Measurements from ENCODE around the gene MYEOV. TPM values are rescaled to one million over a fixed set of nuclear protein-coding genes. Genes with fewer than 3 reads are reported as not detected.

MYEOV gene
- total and polyA plus RNA-seq, 11 donors, result 0.08 to 0.88 (median 0.23) TPM; not detected in 7

DNA sequence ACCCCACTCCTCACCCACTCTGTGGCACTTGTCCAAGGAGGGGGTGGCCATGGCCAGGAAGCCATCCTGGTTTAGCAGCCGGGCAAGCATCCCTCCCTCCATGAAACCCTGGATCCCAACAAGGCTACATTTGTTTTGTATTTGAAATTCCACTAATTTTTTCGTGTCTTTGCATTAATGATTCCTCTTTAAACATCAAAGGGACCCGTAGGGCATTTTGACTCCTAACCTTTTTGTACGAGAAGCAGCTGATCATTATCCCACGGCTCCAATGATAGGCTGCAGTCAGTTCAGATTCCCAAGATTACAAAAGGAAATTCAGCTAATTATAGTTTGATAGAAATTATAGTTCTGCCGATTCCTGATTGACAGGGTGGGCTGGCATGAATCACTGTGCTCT lies 10.7 kb downstream of the MYEOV start:
- TF ChIP-seq, protein P1, sequence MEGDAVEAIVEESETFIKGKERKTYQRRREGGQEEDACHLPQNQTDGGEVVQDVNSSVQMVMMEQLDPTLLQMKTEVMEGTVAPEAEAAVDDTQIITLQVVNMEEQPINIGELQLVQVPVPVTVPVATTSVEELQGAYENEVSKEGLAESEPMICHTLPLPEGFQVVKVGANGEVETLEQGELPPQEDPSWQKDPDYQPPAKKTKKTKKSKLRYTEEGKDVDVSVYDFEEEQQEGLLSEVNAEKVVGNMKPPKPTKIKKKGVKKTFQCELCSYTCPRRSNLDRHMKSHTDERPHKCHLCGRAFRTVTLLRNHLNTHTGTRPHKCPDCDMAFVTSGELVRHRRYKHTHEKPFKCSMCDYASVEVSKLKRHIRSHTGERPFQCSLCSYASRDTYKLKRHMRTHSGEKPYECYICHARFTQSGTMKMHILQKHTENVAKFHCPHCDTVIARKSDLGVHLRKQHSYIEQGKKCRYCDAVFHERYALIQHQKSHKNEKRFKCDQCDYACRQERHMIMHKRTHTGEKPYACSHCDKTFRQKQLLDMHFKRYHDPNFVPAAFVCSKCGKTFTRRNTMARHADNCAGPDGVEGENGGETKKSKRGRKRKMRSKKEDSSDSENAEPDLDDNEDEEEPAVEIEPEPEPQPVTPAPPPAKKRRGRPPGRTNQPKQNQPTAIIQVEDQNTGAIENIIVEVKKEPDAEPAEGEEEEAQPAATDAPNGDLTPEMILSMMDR (IDR thresholded peaks at IDR 0.05), result no peak
- no peak for TF ChIP-seq POLR2A (IDR thresholded peaks at IDR 0.05)
- WGBS, 4 donors, result 76 to 82% (median 81%) methylated on average over 6 of the region's 6 CpGs
- no peak overlapping the region for H3K4me3 ChIP-seq
- intact Hi-C loops (cut with DNase I), result no loop called here
- no peaks in the 10 kb centered on the region for H3K27me3 ChIP-seq
- H3K36me3 ChIP-seq, result no peaks in the 10 kb centered on the region
- H3K4me1 ChIP-seq, result peaks cover 0 to 27% (median 16%) of the 10 kb centered on the region in 12 donors
- ATAC-seq (no peak), DNase-seq (no peak)
- H3K27ac ChIP-seq, result no peak overlapping the region
- no peaks in the 10 kb centered on the region for H3K9me3 ChIP-seq

DNA sequence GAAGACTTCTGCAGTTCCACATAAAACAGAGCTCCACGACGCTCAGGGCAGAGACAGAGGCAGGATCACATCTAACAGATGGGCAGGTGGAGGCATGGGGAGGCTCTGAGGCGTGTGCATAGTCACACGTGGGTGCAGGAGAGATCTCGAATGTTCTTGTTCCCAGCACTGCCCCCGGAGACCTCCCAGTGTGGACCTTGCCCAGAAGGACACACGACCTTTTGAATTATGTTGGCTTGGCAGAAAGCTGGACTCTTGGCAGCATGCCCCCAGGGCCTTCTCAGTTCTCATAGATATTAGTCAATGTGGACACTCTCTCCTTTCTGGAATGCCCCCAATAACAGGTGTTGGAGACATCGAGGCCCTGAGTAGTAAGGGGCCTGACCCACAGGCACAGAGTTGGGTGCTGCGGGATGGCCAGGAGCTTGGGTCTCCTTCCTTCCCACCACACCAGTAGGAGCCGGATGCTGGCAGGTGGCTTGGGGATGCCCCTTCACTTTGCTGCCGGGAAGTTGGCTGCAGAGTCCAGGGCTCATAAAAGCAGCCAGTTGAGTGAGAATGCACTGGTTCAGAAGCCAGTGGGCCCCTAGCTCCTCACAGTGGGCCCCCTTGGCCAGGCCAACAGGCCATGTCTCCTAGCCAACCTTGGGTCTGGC lies 12.1 kb downstream of the MYEOV start:
- DNase-seq (no peak), ATAC-seq (no peak)
- TF ChIP-seq, protein P1 (IDR thresholded peaks at IDR 0.05), result no peak
- no peak for TF ChIP-seq POLR2A (IDR thresholded peaks at IDR 0.05)
- H3K9me3 ChIP-seq, result no peaks in the 10 kb centered on the region
- 56 to 78% (median 66%) methylated on average over 8 to 11 of the region's 11 CpGs for WGBS, 4 donors
- intact Hi-C loops (cut with DNase I), result no loop called here
- no peak overlapping the region for H3K27ac ChIP-seq
- no peaks in the 10 kb centered on the region for H3K36me3 ChIP-seq
- no peak overlapping the region for H3K4me3 ChIP-seq
- H3K27me3 ChIP-seq, result no peaks in the 10 kb centered on the region
- peaks cover 0 to 32% (median 12%) of the 10 kb centered on the region in 12 donors for H3K4me1 ChIP-seq

DNA sequence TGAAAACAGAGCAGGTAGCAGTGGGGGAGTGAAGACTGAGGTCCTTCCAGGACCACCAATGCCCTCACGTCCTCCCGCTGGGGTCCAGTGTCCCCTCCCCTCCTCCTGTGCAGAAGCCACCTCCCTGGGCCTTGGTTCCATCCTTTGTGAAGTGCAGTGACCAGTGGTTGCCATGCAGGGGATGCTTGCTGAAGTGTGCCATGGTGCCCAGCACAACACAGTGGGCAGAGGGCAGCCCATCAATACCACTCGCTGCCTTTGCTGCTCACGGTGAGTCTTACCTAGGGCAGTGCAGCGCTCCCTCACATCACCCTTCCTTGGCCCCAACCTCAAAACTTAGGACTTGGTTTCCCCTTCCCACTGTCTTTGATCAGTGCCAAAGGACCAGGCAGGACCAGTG lies 12.9 kb downstream of the MYEOV start:
- no peak for DNase-seq
- Histone ChIP-seq H3K9me3 (no peaks in the 10 kb centered on the region), H3K4me1 (peaks cover 0 to 33% (median 11%) of the 10 kb centered on the region in 12 donors), H3K4me3 (no peak overlapping the region), H3K27me3 (no peaks in the 10 kb centered on the region), H3K36me3 (no peaks in the 10 kb centered on the region), H3K27ac (no peak overlapping the region)
- intact Hi-C loops (cut with DNase I), result no loop called here
- no peak for ATAC-seq
- WGBS, 4 donors, result 95 to 98% (median 97%) methylated on average over 5 of the region's 5 CpGs
- TF ChIP-seq, protein P1 (IDR thresholded peaks at IDR 0.05), result no peak
- no peak for TF ChIP-seq POLR2A (IDR thresholded peaks at IDR 0.05)

DNA sequence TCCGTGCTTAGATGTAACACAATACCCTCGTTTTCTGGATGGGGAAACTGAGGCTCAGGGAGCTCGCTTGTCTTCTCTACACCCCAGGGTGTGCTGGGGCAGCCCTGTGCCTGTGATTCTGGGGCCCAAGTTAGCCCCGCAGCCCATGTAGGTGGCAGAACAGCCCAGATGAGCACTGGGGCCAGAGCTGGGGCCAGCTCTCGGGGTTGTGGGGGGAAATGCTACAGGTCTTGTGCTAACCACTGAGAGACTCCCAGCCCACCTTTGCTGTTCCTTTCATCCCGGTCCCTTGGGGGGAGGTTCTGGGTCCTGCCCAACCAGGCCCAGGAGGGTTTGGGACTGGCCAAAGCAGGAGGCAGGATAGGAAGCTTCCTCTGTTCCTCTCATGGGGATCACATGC lies 13.5 kb downstream of the MYEOV start:
- Histone ChIP-seq H3K36me3 (no peaks in the 10 kb centered on the region), H3K27ac (no peak overlapping the region), H3K9me3 (no peaks in the 10 kb centered on the region), H3K4me1 (peaks cover 0 to 33% (median 11%) of the 10 kb centered on the region in 12 donors), H3K4me3 (no peak overlapping the region), H3K27me3 (no peaks in the 10 kb centered on the region)
- TF ChIP-seq, protein P1 (IDR thresholded peaks at IDR 0.05), result no peak
- no peak for TF ChIP-seq POLR2A (IDR thresholded peaks at IDR 0.05)
- WGBS, 4 donors, result 86 to 94% (median 93%) methylated on average over 4 to 6 of the region's 6 CpGs
- no peak for DNase-seq
- no peak for ATAC-seq
- intact Hi-C loops (cut with DNase I), result no loop called here

All from heart left ventricle (tissue), 16 donors.